Middle frontal gyrus (tissue), 1 donor: Measurements from ENCODE around the gene DPPA5.
"Not testable (repeated sequence)": the region's sequence is repeated elsewhere in the genome, so short reads cannot be mapped to it uniquely, and the experiment has no call there.

Experiments used
- DNase-seq: peaks from one replicate; pipeline ENCODE4 v3.0.0-alpha.2; 2015; ENCODE audit warnings: low spot score; ENCODE audit errors: extremely low spot score

Gene DPPA5

GRCh38 chr6:73353636-73354593 lies at the start of gene DPPA5:
DPPA5 (minus strand) TSS chr6:73354276; CDS start chr6:73354225, 51 bp downstream.
- DNase-seq: no peak

- DNase-seq: no peak
These were observed 46.6 kb upstream of the DPPA5 start for GRCh38 chr6:73400656-73401055.

GRCh38 chr6:73395875-73396274 lies 41.8 kb upstream of the DPPA5 start:
- DNase-seq: no peak

- no peak for DNase-seq
These were observed 40.7 kb upstream of the DPPA5 start, which contains the start of gene DDX43 for GRCh38 chr6:73394577-73395354. DDX43 (plus strand) TSS chr6:73394828; CDS start chr6:73394906, 78 bp downstream.

- no peak for DNase-seq
These were observed 39.2 kb upstream of the DPPA5 start for GRCh38 chr6:73393278-73393677.

GRCh38 chr6:73392188-73392587 lies 38.1 kb upstream of the DPPA5 start:
- DNase-seq: not testable (repeated sequence)

GRCh38 chr6:73391675-73392074 lies 37.6 kb upstream of the DPPA5 start:
- no peak for DNase-seq

GRCh38 chr6:73389854-73390253 lies 35.8 kb upstream of the DPPA5 start:
- DNase-seq: no peak

GRCh38 chr6:73388800-73389512 lies 34.9 kb upstream of the DPPA5 start:
- no peak for DNase-seq

- DNase-seq: no peak
These were observed 34.3 kb upstream of the DPPA5 start for GRCh38 chr6:73388433-73388799.

GRCh38 chr6:73382462-73383113 lies 28.5 kb upstream of the DPPA5 start:
- DNase-seq: no peak

- not testable (repeated sequence) for DNase-seq
These were observed 27.5 kb upstream of the DPPA5 start for GRCh38 chr6:73381531-73381930.

- no peak for DNase-seq
These were observed 23.1 kb upstream of the DPPA5 start for GRCh38 chr6:73377225-73377624.

GRCh38 chr6:73375216-73375615 lies 21.1 kb upstream of the DPPA5 start:
- no peak for DNase-seq

- DNase-seq: no peak
These were observed 18.4 kb upstream of the DPPA5 start for GRCh38 chr6:73372516-73372915.

GRCh38 chr6:73371984-73372383 lies 17.9 kb upstream of the DPPA5 start:
- DNase-seq: no peak

GRCh38 chr6:73369563-73369962 lies 15.5 kb upstream of the DPPA5 start, which contains the start of gene OOEP:
OOEP (minus strand) TSS chr6:73369897; CDS start chr6:73369792, 105 bp downstream.
- DNase-seq: no peak

- no peak for DNase-seq
These were observed 15.1 kb upstream of the DPPA5 start for GRCh38 chr6:73369157-73369556.

GRCh38 chr6:73368675-73369074 lies 14.6 kb upstream of the DPPA5 start:
- no peak for DNase-seq

GRCh38 chr6:73367761-73368355 lies 13.8 kb upstream of the DPPA5 start:
- no peak for DNase-seq
